Large intestine (tissue), 3 donors: ENCODE measurements around the gene CTSD. TPM values are rescaled to one million over a fixed set of nuclear protein-coding genes. Genes with fewer than 3 reads are reported as not detected.

ENCODE experiments used
- DNase-seq, 2 donors: peaks; one replicate each; pipeline versions ENCODE4 v3.0.0 to v3.0.0-alpha.2; 2013
- H3K27ac ChIP-seq: one replicate; pipeline ENCODE4 v1.5.1; 2013; ENCODE audit warnings: low read length
- H3K27me3 ChIP-seq: 2 replicates; pipeline ENCODE4 v1.6.1; 2013; ENCODE audit warnings: low read length; ENCODE audit not compliant: control insufficient read depth, insufficient read depth
- H3K36me3 ChIP-seq: 2 replicates; pipeline ENCODE4 v1.6.1; 2013; ENCODE audit warnings: low read length; ENCODE audit not compliant: control insufficient read depth, insufficient read depth
- H3K4me1 ChIP-seq: one replicate; pipeline ENCODE4 v1.6.1; 2013; ENCODE audit warnings: low read length; ENCODE audit not compliant: control insufficient read depth, insufficient read depth
- H3K4me3 ChIP-seq: one replicate; pipeline ENCODE4 v1.5.1; 2013; ENCODE audit warnings: low read length
- H3K9me3 ChIP-seq: one replicate; pipeline ENCODE4 v1.6.1; 2013; ENCODE audit warnings: mild to moderate bottlenecking, low read depth, low read length, moderate library complexity; ENCODE audit not compliant: control insufficient read depth
- WGBS: methylation state at CpG from one replicate; pipeline ENCODE4 v1.1.5; 2013; ENCODE audit warnings: low lambda C conversion rate; ENCODE audit not compliant: insufficient coverage; 5-methylcytosine and 5-hydroxymethylcytosine counted together
- polyA plus RNA-seq: library from polyadenylated mRNA; unstranded; fragments of 120-200 nt; gene quantifications from one replicate; pipeline ENCODE4 v1.2.1, GENCODE V29; 2013

Gene CTSD
- polyA plus RNA-seq, 1 donor, result 341 TPM

GRCh38 chr11:1734641-1735081, 29.1 kb downstream of the CTSD start:
- Histone ChIP-seq H3K36me3 (no peaks in the 10 kb centered on the region), H3K4me1 (no peaks in the 10 kb centered on the region), H3K4me3 (no peak overlapping the region), H3K9me3 (peaks cover 9% of the 10 kb centered on the region), H3K27me3 (peaks cover 39% of the 10 kb centered on the region), H3K27ac (no peak overlapping the region)
- no CpG with 5 or more reads among the region's 10 CpGs for WGBS
- DNase-seq, result no peak

GRCh38 chr11:1733716-1734640, 29.7 kb downstream of the CTSD start:
- H3K36me3 ChIP-seq, result no peaks in the 10 kb centered on the region
- H3K9me3 ChIP-seq, result peaks cover 9% of the 10 kb centered on the region
- DNase-seq, result no peak
- H3K27me3 ChIP-seq, result peaks cover 43% of the 10 kb centered on the region
- WGBS, result no CpG with 5 or more reads among the region's 28 CpGs
- H3K27ac ChIP-seq, result no peak overlapping the region
- no peaks in the 10 kb centered on the region for H3K4me1 ChIP-seq
- H3K4me3 ChIP-seq, result no peak overlapping the region

- peaks cover 9% of the 10 kb centered on the region for H3K9me3 ChIP-seq
- H3K27me3 ChIP-seq, result peaks cover 43% of the 10 kb centered on the region
- H3K4me1 ChIP-seq, result no peaks in the 10 kb centered on the region
- no peak for DNase-seq
- H3K36me3 ChIP-seq, result no peaks in the 10 kb centered on the region
- H3K27ac ChIP-seq, result no peak overlapping the region
- WGBS, result no CpG with 5 or more reads among the region's 14 CpGs
- H3K4me3 ChIP-seq, result no peak overlapping the region
Measured at GRCh38 chr11:1733009-1733715, 30.6 kb downstream of the CTSD start.

GRCh38 chr11:1732418-1733008, 31.2 kb downstream of the CTSD start:
- DNase-seq, result no peak
- Histone ChIP-seq H3K4me1 (no peaks in the 10 kb centered on the region), H3K36me3 (no peaks in the 10 kb centered on the region), H3K27me3 (peaks cover 46% of the 10 kb centered on the region), H3K9me3 (peaks cover 9% of the 10 kb centered on the region), H3K27ac (no peak overlapping the region), H3K4me3 (no peak overlapping the region)
- no CpG with 5 or more reads among the region's 13 CpGs for WGBS

GRCh38 chr11:1731451-1732059, 32.2 kb downstream of the CTSD start:
- WGBS, result no CpG with 5 or more reads among the region's 5 CpGs

GRCh38 chr11:1730059-1730629, 33.6 kb downstream of the CTSD start:
- DNase-seq, result no peak
- Histone ChIP-seq H3K4me3 (no peak overlapping the region), H3K4me1 (no peaks in the 10 kb centered on the region), H3K9me3 (no peaks in the 10 kb centered on the region), H3K27ac (no peak overlapping the region), H3K27me3 (peaks cover 43% of the 10 kb centered on the region), H3K36me3 (no peaks in the 10 kb centered on the region)
- WGBS, result no CpG with 5 or more reads among the region's 11 CpGs

More at GRCh38 chr11:1731451-1732059, 32.2 kb downstream of the CTSD start:
- Histone ChIP-seq H3K27me3 (peaks cover 43% of the 10 kb centered on the region), H3K9me3 (peaks cover 5% of the 10 kb centered on the region), H3K4me3 (no peak overlapping the region), H3K27ac (no peak overlapping the region), H3K4me1 (no peaks in the 10 kb centered on the region), H3K36me3 (no peaks in the 10 kb centered on the region)
- DNase-seq, result no peak

GRCh38 chr11:1729692-1730011, 34.1 kb downstream of the CTSD start:
- Histone ChIP-seq H3K27me3 (peaks cover 39% of the 10 kb centered on the region), H3K4me1 (no peaks in the 10 kb centered on the region), H3K4me3 (no peak overlapping the region), H3K36me3 (no peaks in the 10 kb centered on the region), H3K9me3 (no peaks in the 10 kb centered on the region), H3K27ac (no peak overlapping the region)
- no CpG with 5 or more reads among the region's 9 CpGs for WGBS
- no peak for DNase-seq

GRCh38 chr11:1728931-1729691, 34.6 kb downstream of the CTSD start:
- 72% methylated on average over 2 of the region's 25 CpGs for WGBS
- Histone ChIP-seq H3K27me3 (peaks cover 34% of the 10 kb centered on the region), H3K4me3 (no peak overlapping the region), H3K9me3 (no peaks in the 10 kb centered on the region), H3K36me3 (no peaks in the 10 kb centered on the region), H3K27ac (no peak overlapping the region), H3K4me1 (no peaks in the 10 kb centered on the region)
- no peak for DNase-seq

- Histone ChIP-seq H3K4me1 (no peaks in the 10 kb centered on the region), H3K27me3 (peaks cover 29% of the 10 kb centered on the region), H3K4me3 (no peak overlapping the region), H3K9me3 (no peaks in the 10 kb centered on the region), H3K27ac (no peak overlapping the region), H3K36me3 (no peaks in the 10 kb centered on the region)
- DNase-seq, result no peak
- 61% methylated on average over 2 of the region's 4 CpGs for WGBS
Measured at GRCh38 chr11:1728301-1728700, 35.4 kb downstream of the CTSD start.
